T47D (cell line): Measurements from ENCODE around the gene KMT2C.

Experiments
- DNase-seq, 2 experiments: peaks; one replicate each; pipeline versions ENCODE4 v3.0.0 to v3.0.0-alpha.2; 2011 to 2012; ENCODE audit warnings: low read depth in 1 of 2, low spot score in 1 of 2
- JUND ChIP-seq: IDR thresholded peaks from 2 replicates; pipeline ENCODE4 v1.6.1; 2012; ENCODE audit warnings: low read depth
- in situ Hi-C: cut with HindIII; loops from 2 replicates; pipeline ENCODE4 v1.10.0; 2016; ENCODE audit warnings: low sequenced_read_pairs, low pct_unique_long_range_greater_than_20kb

The KMT2C gene

DNA sequence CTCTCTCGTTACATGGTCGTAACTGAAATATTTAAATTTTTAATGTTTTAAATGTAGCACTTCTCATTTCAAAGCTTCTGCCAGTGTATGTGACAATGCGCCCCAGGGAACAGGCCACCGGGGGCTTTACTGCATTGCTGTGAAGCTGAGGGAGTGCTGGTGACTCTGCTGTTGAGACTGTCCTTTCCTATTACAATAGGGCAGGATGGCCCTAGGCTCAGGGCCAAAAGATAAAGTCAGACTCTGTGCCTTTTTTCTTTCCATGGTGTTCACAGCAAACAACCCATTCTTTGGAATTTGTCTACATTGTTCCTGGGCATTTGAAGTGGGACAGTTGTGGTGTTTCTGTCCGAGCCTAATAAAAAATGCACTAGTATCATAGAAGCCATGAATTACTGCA lies 303.0 kb downstream of the KMT2C start:
- in situ Hi-C loops, result no loop called here
- no peak for DNase-seq
- no peak for TF ChIP-seq JUND

DNA sequence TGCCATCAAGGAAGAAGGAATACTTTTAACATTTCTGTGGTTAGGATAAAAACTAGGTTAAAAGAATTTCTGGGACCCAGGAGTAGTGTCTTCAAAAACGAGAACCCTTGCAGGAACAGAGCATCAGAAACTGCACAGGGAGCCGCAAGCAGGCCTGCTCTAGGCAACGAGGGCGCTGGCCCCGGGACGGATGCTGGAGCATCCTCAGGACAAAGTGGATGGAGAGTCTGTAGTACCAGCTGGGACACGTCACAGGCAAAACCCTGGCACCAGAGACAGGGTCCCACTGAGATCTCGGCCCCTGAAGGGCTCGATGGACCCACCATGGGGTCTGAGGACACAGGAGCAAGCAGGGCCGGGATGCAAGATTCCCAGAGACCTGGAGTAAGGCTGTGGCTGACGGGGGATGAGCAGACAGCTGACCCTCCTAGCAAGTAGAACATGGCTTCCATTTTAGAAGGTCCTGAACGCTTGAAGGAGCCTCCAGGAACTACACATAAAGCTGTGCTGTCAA lies 303.8 kb downstream of the KMT2C start:
- DNase-seq, result no peak
- TF ChIP-seq JUND, result no peak
- in situ Hi-C loops, result no loop called here

DNA sequence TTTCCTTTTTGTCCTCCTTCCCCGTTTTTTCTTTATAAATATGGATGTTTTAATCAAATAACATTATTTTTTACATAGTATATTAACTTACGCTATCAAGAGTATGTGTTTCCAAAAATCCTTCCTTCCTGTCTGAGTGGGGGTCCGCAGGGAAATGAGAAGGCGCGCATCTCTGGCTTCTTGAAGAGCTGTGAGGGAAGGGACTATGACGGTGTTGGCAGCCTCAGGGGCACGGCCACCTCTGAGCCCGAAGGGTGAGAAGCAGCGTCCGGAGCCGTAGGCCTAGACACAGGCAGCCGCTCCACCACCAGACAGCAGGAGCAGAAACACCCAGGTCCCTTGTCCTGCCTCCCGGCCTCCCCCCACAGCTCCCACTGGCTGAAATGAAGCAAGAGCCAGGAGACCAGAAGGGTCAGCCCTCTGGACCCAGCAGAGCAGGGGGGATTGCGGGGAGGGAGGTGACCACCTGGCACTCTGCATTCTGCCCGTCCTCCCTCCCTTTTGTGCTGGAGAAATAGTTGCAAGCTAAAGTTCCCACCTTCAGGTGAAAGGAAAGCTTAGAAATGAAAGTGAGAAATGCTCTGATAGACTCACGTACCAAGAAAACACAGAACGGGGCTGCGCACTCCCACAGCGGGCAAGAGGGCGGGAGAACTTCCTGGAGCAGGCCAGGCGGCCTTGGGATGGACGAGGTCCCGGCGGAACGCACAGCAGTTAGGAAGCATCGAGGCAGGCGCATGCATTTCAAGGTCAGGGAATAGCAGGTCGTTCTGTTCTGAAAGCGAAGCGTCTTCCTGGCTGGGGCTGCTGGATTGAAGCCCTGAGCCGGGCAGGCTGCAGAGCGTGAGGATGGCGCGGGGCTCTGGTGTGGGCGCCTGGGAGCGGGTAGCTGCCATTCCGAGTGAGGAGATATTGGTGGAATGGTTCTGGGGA lies 304.9 kb downstream of the KMT2C start:
- no peak for TF ChIP-seq JUND
- DNase-seq, result no peak
- in situ Hi-C loops, result no loop called here

DNA sequence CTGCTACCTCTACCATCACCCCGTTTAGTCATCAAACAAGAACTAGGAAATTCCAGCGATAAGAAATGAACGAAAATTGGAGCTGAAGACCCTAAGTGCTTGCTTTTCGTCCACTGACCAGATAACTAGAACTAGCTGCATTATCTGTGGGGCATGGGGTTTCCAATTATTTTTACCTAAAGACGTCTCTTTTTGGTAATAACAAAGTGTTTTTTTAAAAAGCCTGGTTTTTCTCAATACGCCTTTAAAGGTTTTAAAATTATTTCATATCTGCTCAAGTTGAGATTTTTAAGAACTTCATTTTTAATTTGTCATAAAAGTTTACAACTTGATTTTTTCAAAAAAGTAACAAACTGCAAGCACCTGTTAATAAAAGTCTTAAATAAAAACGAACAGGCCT lies 306.1 kb downstream of the KMT2C start:
- in situ Hi-C loops, result no loop called here
- no peak for TF ChIP-seq JUND
- no peak for DNase-seq

DNA sequence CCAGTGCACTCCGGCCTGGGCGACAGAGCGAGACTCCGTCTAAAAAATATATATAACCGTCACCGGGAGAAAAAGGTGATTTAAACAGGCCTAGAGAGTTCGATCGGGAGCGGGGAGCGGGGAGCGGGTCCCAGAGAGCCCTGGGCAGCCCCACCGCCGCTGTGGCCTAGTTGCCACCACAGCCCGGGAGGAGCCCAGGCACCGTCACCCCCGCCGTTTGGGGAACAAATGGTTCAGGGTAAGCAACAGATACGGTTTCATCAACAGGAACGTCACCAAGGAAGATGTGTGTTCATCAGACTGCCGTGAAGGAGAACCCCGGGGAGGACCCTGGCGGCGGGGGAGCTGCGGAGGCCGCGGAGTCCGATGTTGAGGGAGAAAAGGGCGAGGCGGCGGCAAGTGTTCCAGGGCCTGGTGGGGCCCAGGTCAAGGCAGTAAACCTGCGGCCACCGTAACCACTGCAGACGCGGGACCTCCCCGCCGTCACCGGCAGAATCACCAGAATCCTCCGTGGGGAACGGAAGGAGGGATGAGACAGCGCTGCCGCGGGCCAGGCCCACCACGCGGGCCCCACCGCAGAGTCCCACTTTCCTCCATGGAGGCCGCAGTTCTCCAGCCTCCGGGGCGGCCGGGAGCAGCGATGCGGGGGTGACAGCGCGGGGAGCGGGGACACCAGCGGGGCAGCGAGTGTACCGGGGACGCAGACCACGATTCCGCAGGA lies 306.9 kb downstream of the KMT2C start:
- TF ChIP-seq JUND, result no peak
- in situ Hi-C loops, result no loop called here

DNA sequence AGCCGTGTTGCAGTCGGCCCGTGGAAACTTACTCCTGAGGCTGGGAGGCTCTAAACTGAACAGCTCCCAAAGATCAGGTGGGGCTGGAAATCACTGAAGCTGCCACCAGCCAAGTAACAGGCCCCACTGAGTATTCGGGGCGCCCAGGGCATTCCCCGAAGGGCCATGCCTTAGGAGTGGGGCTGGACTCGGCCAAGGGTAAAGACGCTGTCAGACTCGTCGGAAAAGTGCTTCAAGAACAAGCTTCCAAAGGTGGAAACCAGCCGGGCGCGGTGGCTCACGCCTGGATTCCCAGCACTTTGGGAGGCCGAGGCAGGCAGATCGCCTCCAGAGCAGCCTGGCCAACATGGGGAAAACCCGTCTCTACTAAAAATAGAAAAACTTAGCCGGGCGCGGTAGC lies 307.6 kb downstream of the KMT2C start:
- no peak for DNase-seq
- in situ Hi-C loops, result no loop called here
- no peak for TF ChIP-seq JUND

More for the DNA sequence above, 306.9 kb downstream of the KMT2C start:
- DNase-seq, result no peak

DNA sequence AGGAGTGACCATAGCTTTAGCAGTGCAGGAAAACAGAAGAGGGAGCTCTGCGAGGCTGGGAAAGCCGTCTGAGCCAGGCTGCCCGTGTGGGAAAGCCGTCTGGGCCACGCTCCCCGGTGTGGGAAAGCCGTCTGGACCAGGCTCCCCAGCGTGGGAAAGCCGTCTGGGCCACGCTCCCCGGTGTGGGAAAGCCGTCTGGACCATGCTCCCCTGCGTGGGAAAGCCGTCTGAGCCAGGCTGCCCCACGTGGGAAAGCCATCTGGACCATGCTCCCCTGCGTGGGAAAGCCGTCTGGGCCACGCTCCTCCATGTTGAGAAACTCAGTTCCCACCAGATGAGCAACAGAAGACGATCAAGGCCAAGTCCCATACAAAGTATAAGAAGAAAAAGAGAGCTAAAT lies 308.6 kb downstream of the KMT2C start:
- no peak for TF ChIP-seq JUND
- DNase-seq, result no peak
- in situ Hi-C loops, result no loop called here

DNA sequence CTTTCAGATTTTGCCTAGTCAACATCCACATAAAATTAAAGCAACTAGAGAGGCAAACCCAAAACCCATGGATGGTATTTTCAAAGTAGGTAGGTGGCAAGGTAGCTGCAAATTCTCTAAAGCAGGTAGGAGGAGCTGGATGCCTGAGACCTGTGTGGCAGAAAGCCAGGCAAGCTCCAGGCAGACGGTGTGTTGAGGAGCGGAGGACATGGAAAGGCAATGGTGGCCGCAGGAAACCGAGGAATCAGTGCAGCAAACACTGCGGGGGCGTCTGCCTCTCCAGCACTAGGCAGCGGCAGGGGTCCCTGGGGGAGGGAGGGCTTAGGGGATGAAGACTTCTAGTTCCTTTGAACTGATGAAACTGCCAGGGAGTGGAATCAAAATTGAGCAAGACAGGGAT lies 309.1 kb downstream of the KMT2C start:
- DNase-seq, result no peak
- in situ Hi-C loops, result no loop called here
- TF ChIP-seq JUND, result no peak

DNA sequence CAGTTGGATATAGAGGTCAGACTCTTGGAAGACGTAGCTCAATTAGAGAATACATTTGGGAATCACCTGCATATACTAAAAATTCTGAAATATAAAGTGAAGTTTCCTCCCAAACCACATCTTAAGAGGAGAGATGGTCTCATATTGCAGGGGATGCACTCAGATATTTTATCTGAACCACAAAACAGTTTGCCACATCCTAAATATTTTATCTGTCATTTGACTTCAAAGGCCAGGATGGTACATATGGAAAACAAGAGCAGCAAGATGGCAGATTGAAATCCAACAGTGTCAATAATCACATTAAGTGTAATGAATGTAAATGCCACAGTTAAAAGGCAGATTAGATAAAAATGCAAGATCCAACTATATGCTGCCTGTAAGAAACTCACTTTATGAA lies 313.3 kb downstream of the KMT2C start:
- DNase-seq, result no peak
- no peak for TF ChIP-seq JUND
- in situ Hi-C loops, result no loop called here

DNA sequence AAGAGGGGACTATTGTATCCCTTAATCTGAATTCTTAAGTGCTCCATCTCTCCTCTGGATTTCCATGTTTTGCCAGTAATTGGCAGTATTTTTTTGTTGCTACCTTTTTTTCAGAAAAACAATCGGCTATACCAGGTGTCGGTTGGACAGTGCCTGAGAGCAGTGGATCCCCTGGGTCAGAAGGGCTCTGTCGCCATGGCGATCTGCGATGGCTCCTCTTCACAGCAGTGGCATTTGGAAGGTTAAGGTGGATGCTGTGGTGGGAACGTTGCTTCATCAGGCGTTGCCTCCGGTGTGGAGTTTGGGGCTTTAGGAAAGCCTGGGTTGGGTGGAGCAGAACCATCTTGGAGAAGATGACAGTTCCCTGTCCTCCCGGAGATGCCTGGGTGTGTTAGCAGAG lies 314.4 kb downstream of the KMT2C start:
- DNase-seq, result no peak
- no peak for TF ChIP-seq JUND
- in situ Hi-C loops, result no loop called here

DNA sequence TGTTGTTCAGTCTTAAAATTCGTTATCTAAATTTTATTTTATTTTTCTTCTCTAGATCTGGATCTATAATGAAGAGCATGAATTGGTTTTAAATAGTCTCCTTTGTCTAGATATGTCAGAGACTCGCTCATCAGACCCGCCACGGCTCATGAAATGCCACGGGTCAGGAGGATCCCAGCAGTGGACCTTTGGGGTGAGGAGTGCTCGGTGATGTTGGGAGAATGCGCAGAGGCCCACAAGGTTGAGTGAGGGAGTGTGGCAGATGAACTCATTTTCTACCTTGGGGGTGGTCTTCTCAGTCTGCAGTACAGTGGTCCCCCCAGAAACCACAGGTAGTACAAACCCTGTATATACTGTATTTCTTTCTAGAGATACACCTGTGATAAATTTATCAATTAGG lies 315.0 kb downstream of the KMT2C start:
- no peak for DNase-seq
- in situ Hi-C loops, result no loop called here
- TF ChIP-seq JUND, result no peak

DNA sequence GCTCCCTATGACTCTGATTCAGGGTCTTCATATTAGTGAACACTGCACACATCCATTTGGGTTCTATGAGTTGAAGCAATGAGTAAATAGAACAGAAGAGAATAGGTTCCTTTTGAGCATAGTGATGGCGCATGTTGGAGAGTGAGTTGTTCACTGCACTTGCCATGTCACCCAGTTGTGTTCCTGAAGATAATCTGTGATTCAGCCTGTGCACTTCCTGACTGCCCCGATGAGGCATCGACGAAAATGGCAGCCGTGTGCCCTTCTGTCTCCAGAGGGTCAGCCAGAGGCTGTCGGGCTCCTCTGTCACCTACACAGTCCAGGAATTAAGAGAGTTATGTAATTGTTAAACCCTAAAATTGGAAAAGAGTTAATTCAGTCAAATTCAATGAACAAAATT lies 315.6 kb downstream of the KMT2C start:
- TF ChIP-seq JUND, result no peak
- in situ Hi-C loops, result no loop called here
- no peak for DNase-seq

DNA sequence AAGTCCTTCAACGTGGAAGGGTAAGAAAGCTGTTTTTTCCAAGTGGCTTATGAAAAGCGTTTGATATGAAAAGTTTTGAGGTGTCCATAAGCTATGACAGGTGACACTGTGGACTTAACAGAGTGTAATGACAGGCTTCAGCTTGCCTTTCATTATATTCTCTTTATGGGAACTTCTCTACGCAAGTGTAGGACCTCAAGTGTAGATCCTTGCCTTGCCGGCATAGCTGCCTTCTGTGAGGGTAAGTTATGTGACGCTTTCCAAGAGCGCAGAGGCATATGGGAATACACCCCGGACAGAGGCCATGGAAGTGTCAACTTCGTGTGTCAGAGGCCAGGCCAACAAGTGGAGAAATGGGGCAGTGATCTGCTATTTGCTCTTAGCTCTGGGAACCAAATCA lies 318.4 kb downstream of the KMT2C start:
- DNase-seq, result no peak
- no peak for TF ChIP-seq JUND
- in situ Hi-C loops, result no loop called here
